Measurements from ENCODE around the gene GNAT2. TPM values are rescaled to one million over a fixed set of nuclear protein-coding genes. Genes with fewer than 3 reads are reported as not detected.

The GNAT2 gene
- not detected in 2 replicates for polyA plus RNA-seq

GRCh38 chr1:109619576-109620400 lies at the start of gene GNAT2, which contains the start of gene AMPD2:
Gene GNAT2, minus strand, starts transcription at chr1:109619616. Its CDS starts 6,746 bp downstream, at chr1:109612870.
Gene AMPD2, plus strand, starts transcription at chr1:109619837. Its CDS starts 1,339 bp downstream, at chr1:109621176.

GRCh38 chr1:109667452-109668122 lies 48.2 kb upstream of the GNAT2 start, which contains the start of gene GSTM2:
Gene GSTM2, plus strand, starts transcription at chr1:109668057. Its CDS starts 59 bp downstream, at chr1:109668116.

GRCh38 chr1:109655615-109656519 lies 36.5 kb upstream of the GNAT2 start, which contains the start of gene GSTM4:
Gene GSTM4, plus strand, starts transcription at chr1:109656099. Its CDS starts 291 bp downstream, at chr1:109656390.

Other genes starting within 250 kb of the GNAT2 start
- gene SORT1, start 221.7 kb downstream of the GNAT2 start, polyA plus RNA-seq: 7.4 and 14.4 TPM in 2 replicates
- 103 and 114 TPM in 2 replicates for gene PSMA5, start 193.2 kb downstream of the GNAT2 start, polyA plus RNA-seq
- not detected in 2 replicates for gene SYPL2, start 153.1 kb downstream of the GNAT2 start, polyA plus RNA-seq
- 1.8 TPM in 1 of 2 replicates, not detected in the other for gene ATXN7L2, start 135.7 kb downstream of the GNAT2 start, polyA plus RNA-seq
- gene CYB561D1, start 125.5 kb downstream of the GNAT2 start, polyA plus RNA-seq: 1.6 and 4.2 TPM in 2 replicates
- 36.7 and 50.3 TPM in 2 replicates for gene AMIGO1, start 109.9 kb downstream of the GNAT2 start, polyA plus RNA-seq
- 14.8 and 15.2 TPM in 2 replicates for gene GPR61, start 79.7 kb downstream of the GNAT2 start, polyA plus RNA-seq
- gene GNAI3, start 71.0 kb downstream of the GNAT2 start, polyA plus RNA-seq: 2.2 and 3.8 TPM in 2 replicates
- 22.1 and 37.9 TPM in 2 replicates for gene AMPD2, start 221 bp upstream of the GNAT2 start, polyA plus RNA-seq
- gene GSTM4, start 36.5 kb upstream of the GNAT2 start, polyA plus RNA-seq: 30.7 and 36.0 TPM in 2 replicates
- 87.9 and 100 TPM in 2 replicates for gene GSTM2, start 48.4 kb upstream of the GNAT2 start, polyA plus RNA-seq
- 17.9 and 26.0 TPM in 2 replicates for gene GSTM1, start 68.2 kb upstream of the GNAT2 start, polyA plus RNA-seq
- 13.3 and 30.1 TPM in 2 replicates for gene GSTM5, start 92.6 kb upstream of the GNAT2 start, polyA plus RNA-seq
- gene GSTM3, start 121.4 kb upstream of the GNAT2 start, polyA plus RNA-seq: 357 and 497 TPM in 2 replicates
- not detected in 2 replicates for gene EPS8L3, start 144.3 kb upstream of the GNAT2 start, polyA plus RNA-seq

Data from Purkinje cell (primary cell).